ENCODE measurements around the gene TFDP1. TPM values are rescaled to one million over a fixed set of nuclear protein-coding genes. Genes with fewer than 3 reads are reported as not detected.
"Not testable (repeated sequence)": the region's sequence is repeated elsewhere in the genome, so short reads cannot be mapped to it uniquely, and the experiment has no call there.

TFDP1 gene
- total and polyA plus RNA-seq, 8 donors = 10.3 to 24.7 (median 17.9) TPM

DNA sequence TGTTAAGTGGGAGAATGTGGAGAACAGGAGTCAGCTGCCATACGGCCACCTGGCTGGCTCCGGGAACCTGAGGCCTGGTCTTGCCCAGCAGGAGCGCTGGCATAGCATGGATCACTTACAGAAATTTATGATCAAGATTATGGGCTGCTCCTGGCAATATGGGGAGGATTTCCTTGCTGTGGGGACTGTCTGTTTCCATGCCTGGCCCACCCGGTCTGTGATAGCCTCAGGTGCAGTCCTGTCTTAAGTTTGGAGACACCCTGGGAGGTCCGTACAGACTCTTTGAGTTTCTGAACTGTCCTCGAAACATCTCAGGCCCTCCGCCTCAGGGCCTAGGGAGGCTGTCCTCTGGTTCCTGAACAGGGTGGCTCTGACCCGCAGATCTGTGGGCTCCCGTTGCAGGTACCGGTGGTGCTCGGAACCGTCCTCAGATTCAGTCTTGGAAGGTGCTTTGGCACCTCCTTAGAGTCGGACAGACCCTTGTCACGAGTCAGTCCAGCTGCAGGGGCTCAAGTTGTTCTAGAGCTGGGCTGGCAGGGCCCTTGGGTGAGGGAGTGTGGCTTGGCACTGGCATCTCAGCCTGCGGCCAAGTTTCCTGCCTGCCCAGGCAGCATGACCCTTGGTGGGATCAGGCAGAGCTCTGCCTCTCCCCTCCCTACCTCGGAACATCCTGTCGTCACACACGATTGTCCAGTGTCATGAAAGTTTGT is 4.9 kb downstream of the TFDP1 start:
- no peaks in the 10 kb centered on the region for H3K27me3 ChIP-seq
- TF ChIP-seq, protein P1, sequence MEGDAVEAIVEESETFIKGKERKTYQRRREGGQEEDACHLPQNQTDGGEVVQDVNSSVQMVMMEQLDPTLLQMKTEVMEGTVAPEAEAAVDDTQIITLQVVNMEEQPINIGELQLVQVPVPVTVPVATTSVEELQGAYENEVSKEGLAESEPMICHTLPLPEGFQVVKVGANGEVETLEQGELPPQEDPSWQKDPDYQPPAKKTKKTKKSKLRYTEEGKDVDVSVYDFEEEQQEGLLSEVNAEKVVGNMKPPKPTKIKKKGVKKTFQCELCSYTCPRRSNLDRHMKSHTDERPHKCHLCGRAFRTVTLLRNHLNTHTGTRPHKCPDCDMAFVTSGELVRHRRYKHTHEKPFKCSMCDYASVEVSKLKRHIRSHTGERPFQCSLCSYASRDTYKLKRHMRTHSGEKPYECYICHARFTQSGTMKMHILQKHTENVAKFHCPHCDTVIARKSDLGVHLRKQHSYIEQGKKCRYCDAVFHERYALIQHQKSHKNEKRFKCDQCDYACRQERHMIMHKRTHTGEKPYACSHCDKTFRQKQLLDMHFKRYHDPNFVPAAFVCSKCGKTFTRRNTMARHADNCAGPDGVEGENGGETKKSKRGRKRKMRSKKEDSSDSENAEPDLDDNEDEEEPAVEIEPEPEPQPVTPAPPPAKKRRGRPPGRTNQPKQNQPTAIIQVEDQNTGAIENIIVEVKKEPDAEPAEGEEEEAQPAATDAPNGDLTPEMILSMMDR (IDR thresholded peaks at IDR 0.05) = no peak
- no peaks in the 10 kb centered on the region for H3K4me1 ChIP-seq
- no peak overlapping the region for H3K4me3 ChIP-seq
- no peak overlapping the region for H3K27ac ChIP-seq
- WGBS, 2 donors = 91 to 92% methylated on average over 18 of the region's 18 CpGs
- no peaks in the 10 kb centered on the region for H3K9me3 ChIP-seq
- intact Hi-C loops (cut with DNase I) = no loop called here
- FAIRE-seq (no peak), DNase-seq (peak in 2 of 6 donors; percentile 5 to 41), ATAC-seq (no peak)
- no peaks in the 10 kb centered on the region for H3K36me3 ChIP-seq

DNA sequence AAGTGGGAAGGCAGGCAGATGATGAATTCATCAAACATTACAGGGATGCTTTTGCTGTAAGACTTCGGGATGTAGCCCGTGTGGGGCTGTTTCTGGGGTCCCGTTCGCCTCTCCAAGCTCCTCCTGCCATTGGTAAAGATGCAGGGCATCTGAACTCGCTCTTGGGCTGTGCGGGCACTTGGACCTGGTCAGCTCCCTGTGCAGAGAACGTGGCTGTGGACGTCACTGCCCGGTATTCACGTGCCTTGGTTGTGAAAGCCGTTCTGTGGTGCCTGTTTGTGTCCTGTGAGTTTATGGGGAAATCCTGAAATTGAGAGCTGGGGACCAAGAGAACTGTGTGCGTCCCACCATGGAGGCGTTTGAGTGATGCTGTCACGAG is 5.4 kb downstream of the TFDP1 start:
- Histone ChIP-seq H3K9me3 (no peaks in the 10 kb centered on the region), H3K4me3 (no peak overlapping the region), H3K36me3 (no peaks in the 10 kb centered on the region), H3K4me1 (no peaks in the 10 kb centered on the region), H3K27ac (no peak overlapping the region), H3K27me3 (no peaks in the 10 kb centered on the region)
- FAIRE-seq (no peak), DNase-seq (peak in 2 of 6 donors; percentile 4 to 8), ATAC-seq (no peak)
- intact Hi-C loops (cut with DNase I) = no loop called here
- TF ChIP-seq, protein P1 (IDR thresholded peaks at IDR 0.05) = no peak
- WGBS, 2 donors = 92% methylated on average over 14 of the region's 14 CpGs

DNA sequence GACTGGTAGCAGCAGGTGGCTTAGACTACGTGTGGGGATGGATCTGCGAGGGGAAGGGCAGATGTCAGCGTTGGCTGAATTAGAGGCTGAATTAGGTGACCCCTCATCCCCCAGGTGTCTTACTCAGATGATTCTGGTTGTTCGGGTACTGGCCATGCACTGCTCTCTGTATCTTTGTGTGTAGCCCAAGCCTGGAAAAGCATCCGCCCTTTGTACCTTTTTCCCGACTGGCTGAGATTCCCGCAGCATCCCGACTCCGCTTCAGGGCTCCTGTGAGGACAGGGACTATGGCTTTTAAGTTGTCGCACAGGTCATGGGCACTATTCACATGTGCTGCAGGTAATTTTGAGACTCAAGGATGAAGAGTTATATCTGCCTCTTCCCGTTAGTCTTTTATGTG is 7.2 kb downstream of the TFDP1 start:
- no peak overlapping the region for H3K4me3 ChIP-seq
- no peaks in the 10 kb centered on the region for H3K27me3 ChIP-seq
- ATAC-seq = no peak
- peak in 2 of 6 donors; percentile 5 for DNase-seq
- TF ChIP-seq, protein P1 (IDR thresholded peaks at IDR 0.05) = no peak
- intact Hi-C loops (cut with DNase I) = no loop called here
- no peak for FAIRE-seq
- H3K36me3 ChIP-seq = no peaks in the 10 kb centered on the region
- H3K27ac ChIP-seq = no peak overlapping the region
- 95 to 98% methylated on average over 11 of the region's 11 CpGs for WGBS, 2 donors
- H3K9me3 ChIP-seq = no peaks in the 10 kb centered on the region
- no peaks in the 10 kb centered on the region for H3K4me1 ChIP-seq

DNA sequence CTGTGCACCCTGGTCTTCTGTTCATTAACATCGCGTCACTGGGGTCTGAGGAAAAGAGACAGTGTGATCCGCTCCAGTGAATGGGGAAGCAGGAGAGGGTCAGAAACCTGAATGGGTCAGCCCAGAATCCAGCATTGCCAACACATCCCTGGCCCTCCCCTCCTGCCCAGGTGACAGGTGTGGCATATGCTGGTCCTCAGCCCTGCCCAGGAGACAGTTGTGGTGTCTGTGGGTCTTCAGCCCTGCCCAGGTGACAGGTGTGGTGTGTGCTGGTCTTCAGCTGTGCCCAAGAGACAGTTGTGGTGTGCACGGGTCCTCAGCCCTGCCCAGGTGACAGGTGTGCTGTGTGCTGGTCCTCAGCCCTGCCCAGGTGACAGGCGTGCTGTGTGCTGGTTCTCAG is 8.0 kb downstream of the TFDP1 start:
- Histone ChIP-seq H3K27me3 (no peaks in the 10 kb centered on the region), H3K4me1 (no peaks in the 10 kb centered on the region), H3K27ac (no peak overlapping the region), H3K36me3 (no peaks in the 10 kb centered on the region), H3K9me3 (no peaks in the 10 kb centered on the region), H3K4me3 (no peak overlapping the region)
- WGBS, 2 donors = 91 to 96% methylated on average over 5 of the region's 5 CpGs
- TF ChIP-seq, protein P1 (IDR thresholded peaks at IDR 0.05) = no peak
- intact Hi-C loops (cut with DNase I) = no loop called here
- ATAC-seq (no peak), FAIRE-seq (no peak), DNase-seq (peak in 1 of 6 donors; percentile 4)

DNA sequence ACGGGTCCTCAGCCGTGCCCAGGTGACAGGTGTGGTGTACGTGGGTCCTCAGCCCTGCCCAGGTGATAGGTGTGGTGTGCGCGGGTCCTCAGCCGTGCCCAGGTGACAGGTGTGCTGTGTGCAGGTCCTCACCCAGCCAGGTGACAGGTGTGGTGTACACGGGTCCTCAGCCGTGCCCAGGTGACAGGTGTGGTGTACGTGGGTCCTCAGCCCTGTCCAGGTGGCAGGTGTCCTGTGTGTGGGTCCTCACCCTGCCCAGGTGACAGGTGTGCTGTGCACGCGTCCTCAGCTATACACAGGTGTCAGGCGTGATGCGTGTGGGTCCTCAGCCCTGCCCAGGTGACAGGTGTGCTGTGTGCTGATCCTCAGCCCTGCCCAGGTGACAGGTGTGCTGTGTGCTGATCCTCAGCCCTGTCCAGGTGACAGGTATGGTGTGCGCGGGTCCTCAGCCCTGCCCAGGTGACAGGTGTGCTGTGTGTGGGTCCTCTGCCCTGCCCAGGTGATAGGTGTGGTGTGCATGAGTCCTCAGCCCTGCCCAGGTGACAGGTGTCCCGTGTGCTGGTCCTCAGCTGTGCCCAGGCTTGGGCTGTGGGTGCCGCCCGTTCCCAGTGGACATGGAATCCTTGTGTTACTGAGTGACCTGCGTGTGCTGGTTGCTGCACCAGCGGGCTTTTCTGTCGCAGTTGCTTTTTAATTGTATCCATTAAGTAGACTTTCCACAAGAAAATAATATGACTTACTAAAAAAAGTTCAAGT is 9.7 kb downstream of the TFDP1 start:
- DNase-seq = peak in 1 of 6 donors; percentile 4
- H3K4me3 ChIP-seq; H3K36me3 ChIP-seq; intact Hi-C loops (cut with DNase I); H3K27me3 ChIP-seq; H3K4me1 ChIP-seq; FAIRE-seq; ATAC-seq; H3K27ac ChIP-seq; H3K9me3 ChIP-seq: not testable (repeated sequence)
- WGBS, 2 donors = 90 to 92% methylated on average over 19 to 21 of the region's 21 CpGs
